Calu3 (cell line): ENCODE data around the gene KLF6. TPM values are rescaled to one million over a fixed set of nuclear protein-coding genes. Genes with fewer than 3 reads are reported as not detected.

Experiments
- BruUV-seq: library from RNA; stranded (reverse); fragments of 400-500 nt; replicated peaks from 2 replicates; lab custom pipeline; 2021; lab: Mats Ljungman, UMichigan
- CTCF ChIA-PET: fragments of 300-600 bp; sonication (Branson Sonifier 250); formaldehyde crosslinking; loops from one replicate; lab custom pipeline; 2022; ENCODE audit warnings: antibody characterized with exemption; lab: Charles Lee
- DNase-seq: peaks from one replicate; pipeline ENCODE4 v3.0.0; 2022
- H3K27ac Mint-ChIP-seq: one replicate; pipeline ENCODE4 v1.8.0; 2022; ENCODE audit warnings: mixed read lengths; ENCODE audit not compliant: unreplicated experiment
- H3K27me3 Mint-ChIP-seq: one replicate; pipeline ENCODE4 v1.8.0; 2022; ENCODE audit warnings: mixed read lengths; ENCODE audit not compliant: unreplicated experiment
- H3K36me3 Mint-ChIP-seq: one replicate; pipeline ENCODE4 v1.8.0; 2022; ENCODE audit warnings: mild to moderate bottlenecking, moderate library complexity, mixed read lengths; ENCODE audit not compliant: insufficient read depth, unreplicated experiment
- H3K4me1 Mint-ChIP-seq: one replicate; pipeline ENCODE4 v1.8.0; 2022; ENCODE audit warnings: mild to moderate bottlenecking, low read depth, mixed read lengths; ENCODE audit not compliant: unreplicated experiment
- H3K4me3 Mint-ChIP-seq: one replicate; pipeline ENCODE4 v1.8.0; 2022; ENCODE audit warnings: mild to moderate bottlenecking, low read depth, moderate library complexity, mixed read lengths; ENCODE audit not compliant: unreplicated experiment
- H3K9me3 Mint-ChIP-seq: one replicate; pipeline ENCODE4 v1.8.0; 2022; ENCODE audit warnings: low read depth, mixed read lengths; ENCODE audit not compliant: unreplicated experiment
- intact Hi-C: fragments of 100-400 bp; cut with micrococcal nuclease; formaldehyde crosslinking; loops from one replicate; pipeline ENCODE4 v1.10.0; 2022; ENCODE audit not compliant: unreplicated experiment
- total RNA-seq: library from RNA; stranded (reverse); gene quantifications from 2 replicates; pipeline ENCODE4 v1.2.3, GENCODE V29; 2022
- TF ChIP-seq, protein P1 (sequence below): fragments of 200-600 bp; IDR thresholded peaks from one replicate; pipeline ENCODE4 v1.8.0; 2022; ENCODE audit warnings: antibody characterized with exemption; ENCODE audit not compliant: unreplicated experiment

The KLF6 gene
- total RNA-seq, 1 experiment from 2014 or later: 140 TPM

DNA sequence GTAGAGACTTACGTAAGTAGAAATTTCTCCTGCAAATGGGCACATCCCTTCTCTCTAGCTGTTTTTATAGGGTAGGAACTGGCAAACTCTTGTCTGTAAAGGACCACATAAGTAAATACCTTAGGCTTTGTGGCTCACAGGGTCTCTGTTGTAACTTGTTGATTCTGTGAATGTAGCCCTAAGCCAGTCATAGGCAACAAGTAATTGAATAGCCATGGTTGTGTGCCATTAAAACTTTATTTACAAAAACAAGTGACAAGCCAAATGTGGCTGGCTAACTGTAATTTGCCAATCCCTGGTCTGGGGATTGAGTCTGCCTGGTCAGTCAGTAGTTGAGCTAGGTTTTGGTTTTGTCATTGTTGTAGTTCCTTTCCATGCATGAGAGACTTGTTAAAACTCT lies 5.3 kb upstream of the KLF6 start:
- Mint-ChIP-seq H3K9me3 (peaks cover 2% of the 10 kb centered on the region), H3K36me3 (peaks cover 19% of the 10 kb centered on the region), H3K27ac (no peak overlapping the region), H3K27me3 (peaks cover 13% of the 10 kb centered on the region), H3K4me3 (no peak overlapping the region), H3K4me1 (peaks cover 29% of the 10 kb centered on the region)
- TF ChIP-seq, protein P1, sequence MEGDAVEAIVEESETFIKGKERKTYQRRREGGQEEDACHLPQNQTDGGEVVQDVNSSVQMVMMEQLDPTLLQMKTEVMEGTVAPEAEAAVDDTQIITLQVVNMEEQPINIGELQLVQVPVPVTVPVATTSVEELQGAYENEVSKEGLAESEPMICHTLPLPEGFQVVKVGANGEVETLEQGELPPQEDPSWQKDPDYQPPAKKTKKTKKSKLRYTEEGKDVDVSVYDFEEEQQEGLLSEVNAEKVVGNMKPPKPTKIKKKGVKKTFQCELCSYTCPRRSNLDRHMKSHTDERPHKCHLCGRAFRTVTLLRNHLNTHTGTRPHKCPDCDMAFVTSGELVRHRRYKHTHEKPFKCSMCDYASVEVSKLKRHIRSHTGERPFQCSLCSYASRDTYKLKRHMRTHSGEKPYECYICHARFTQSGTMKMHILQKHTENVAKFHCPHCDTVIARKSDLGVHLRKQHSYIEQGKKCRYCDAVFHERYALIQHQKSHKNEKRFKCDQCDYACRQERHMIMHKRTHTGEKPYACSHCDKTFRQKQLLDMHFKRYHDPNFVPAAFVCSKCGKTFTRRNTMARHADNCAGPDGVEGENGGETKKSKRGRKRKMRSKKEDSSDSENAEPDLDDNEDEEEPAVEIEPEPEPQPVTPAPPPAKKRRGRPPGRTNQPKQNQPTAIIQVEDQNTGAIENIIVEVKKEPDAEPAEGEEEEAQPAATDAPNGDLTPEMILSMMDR: no peak
- BruUV-seq: no TSS peak
- intact Hi-C loops: no loop called here
- CTCF ChIA-PET: no interaction called here
- DNase-seq: no peak

DNA sequence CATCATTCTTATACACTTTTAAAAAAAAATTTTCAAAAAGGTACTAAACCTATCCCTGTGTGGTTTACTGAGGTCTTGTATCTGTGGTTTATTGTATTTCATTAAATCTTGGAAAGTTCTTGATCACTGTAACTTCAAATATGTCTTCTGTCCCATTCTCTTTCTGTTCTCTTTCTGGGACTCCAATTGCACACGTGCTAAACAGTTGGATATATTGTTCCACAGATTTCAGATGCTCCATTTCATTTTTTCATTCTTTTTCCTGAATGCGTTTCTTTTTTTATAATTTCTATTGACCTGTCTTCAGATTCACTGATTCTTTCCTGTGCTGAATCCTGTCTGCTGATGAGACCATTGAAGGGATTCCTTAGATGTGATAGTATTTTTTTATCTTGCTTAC lies 4.6 kb upstream of the KLF6 start:
- H3K27me3 Mint-ChIP-seq: peaks cover 14% of the 10 kb centered on the region
- intact Hi-C loops: loop anchor here (10.0 kb wide), 1 partner anchor 885 kb away; no protein-coding TSS in a partner anchor
- peaks cover 26% of the 10 kb centered on the region for H3K36me3 Mint-ChIP-seq
- peaks cover 2% of the 10 kb centered on the region for H3K9me3 Mint-ChIP-seq
- DNase-seq: no peak
- H3K4me1 Mint-ChIP-seq: peaks cover 29% of the 10 kb centered on the region
- BruUV-seq: no TSS peak
- no peak overlapping the region for H3K4me3 Mint-ChIP-seq
- TF ChIP-seq, protein P1: no peak
- no peak overlapping the region for H3K27ac Mint-ChIP-seq
- CTCF ChIA-PET: no interaction called here

DNA sequence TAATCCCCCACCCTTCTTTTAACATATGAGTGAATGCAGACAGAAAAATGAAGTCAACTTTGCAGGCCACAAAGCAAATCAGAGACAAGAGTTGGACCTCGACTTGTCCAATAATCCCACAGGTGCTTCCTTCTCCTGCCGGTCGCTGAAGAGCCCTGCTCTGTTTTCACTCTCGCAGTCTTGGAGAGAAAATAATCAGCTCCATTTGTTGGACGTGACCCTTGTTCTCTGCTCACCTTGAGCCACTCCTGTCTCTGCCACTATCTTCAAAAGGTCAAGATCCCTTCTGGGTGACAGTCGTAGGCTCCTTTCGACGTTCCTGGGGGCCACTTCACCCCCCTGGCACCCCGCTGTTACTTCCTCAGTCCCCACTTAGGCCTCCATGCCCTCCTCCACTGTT lies 2.8 kb upstream of the KLF6 start:
- peaks cover 2% of the 10 kb centered on the region for H3K9me3 Mint-ChIP-seq
- peak overlapping the region; percentile 5 for H3K4me3 Mint-ChIP-seq

DNA sequence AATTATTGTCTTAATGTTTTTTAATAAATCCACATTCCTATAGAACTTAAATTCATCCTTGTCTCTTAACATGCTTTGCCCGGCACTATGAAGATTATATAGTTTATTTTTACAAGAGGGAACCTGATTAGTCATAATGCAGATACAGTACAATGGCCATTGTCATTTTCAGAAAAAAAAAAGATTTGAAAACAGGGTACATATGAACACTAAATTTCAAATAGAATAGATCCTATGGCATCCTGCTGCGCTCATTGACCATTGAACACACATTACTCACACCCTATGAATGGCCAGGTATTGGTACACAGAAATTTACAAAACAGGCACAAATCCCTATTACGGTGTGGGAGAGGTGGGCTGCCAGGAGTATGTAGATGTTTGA lies 2.0 kb upstream of the KLF6 start:
- H3K27ac Mint-ChIP-seq: peak overlapping the region; percentile 100
- peaks cover 14% of the 10 kb centered on the region for H3K27me3 Mint-ChIP-seq
- intact Hi-C loops: loop anchor here (2.0 to 10.0 kb wide), 3 partner anchors 16 to 888 kb away; no protein-coding TSS in a partner anchor
- CTCF ChIA-PET: no interaction called here
- no peak for DNase-seq
- peaks cover 29% of the 10 kb centered on the region for H3K4me1 Mint-ChIP-seq
- H3K4me3 Mint-ChIP-seq: peak overlapping the region; percentile 98
- H3K9me3 Mint-ChIP-seq: peaks cover 2% of the 10 kb centered on the region
- peaks cover 52% of the 10 kb centered on the region for H3K36me3 Mint-ChIP-seq
- BruUV-seq: no TSS peak
- TF ChIP-seq, protein P1: no peak

More for the DNA sequence above, 2.8 kb upstream of the KLF6 start:
- H3K27ac Mint-ChIP-seq: peak overlapping the region; percentile 100
- intact Hi-C loops: loop anchor here (2.0 to 10.0 kb wide), 3 partner anchors 15 to 887 kb away; no protein-coding TSS in a partner anchor
- peaks cover 29% of the 10 kb centered on the region for H3K4me1 Mint-ChIP-seq
- TF ChIP-seq, protein P1: no peak
- CTCF ChIA-PET: no interaction called here
- H3K27me3 Mint-ChIP-seq: peaks cover 14% of the 10 kb centered on the region
- no peak for DNase-seq
- BruUV-seq: no TSS peak
- H3K36me3 Mint-ChIP-seq: peaks cover 44% of the 10 kb centered on the region
